Activated naive CD8-positive, alpha-beta T cell (primary cell): ENCODE measurements around the gene TTC21A.

Experiments used
- H3K27ac Mint-ChIP-seq: one replicate; pipeline ENCODE4 v1.8.0; 2021; ENCODE audit warnings: mixed read lengths
- H3K27me3 Mint-ChIP-seq: one replicate; pipeline ENCODE4 v1.8.0; 2021; ENCODE audit warnings: mixed read lengths
- H3K36me3 Mint-ChIP-seq: one replicate; pipeline ENCODE4 v1.8.0; 2021; ENCODE audit warnings: mixed read lengths
- H3K4me1 Mint-ChIP-seq: one replicate; pipeline ENCODE4 v1.8.0; 2021; ENCODE audit warnings: low read depth, mixed read lengths
- H3K4me3 Mint-ChIP-seq: one replicate; pipeline ENCODE4 v1.8.0; 2021; ENCODE audit warnings: mild to moderate bottlenecking, mixed read lengths
- H3K9me3 Mint-ChIP-seq: one replicate; pipeline ENCODE4 v1.8.0; 2021; ENCODE audit warnings: low read depth, mixed read lengths

TTC21A gene

GRCh38 chr3:39088456-39088855, 19.0 kb upstream of the TTC21A start:
- Mint-ChIP-seq H3K4me1 (no peaks in the 10 kb centered on the region), H3K4me3 (no peak overlapping the region), H3K36me3 (peaks cover 3% of the 10 kb centered on the region), H3K27me3 (no peaks in the 10 kb centered on the region), H3K9me3 (no peaks in the 10 kb centered on the region), H3K27ac (no peak overlapping the region)

- no peaks in the 10 kb centered on the region for H3K4me1 Mint-ChIP-seq
- no peak overlapping the region for H3K4me3 Mint-ChIP-seq
- no peak overlapping the region for H3K27ac Mint-ChIP-seq
- no peaks in the 10 kb centered on the region for H3K27me3 Mint-ChIP-seq
- H3K9me3 Mint-ChIP-seq, result no peaks in the 10 kb centered on the region
- peaks cover 2% of the 10 kb centered on the region for H3K36me3 Mint-ChIP-seq
These were observed 18.6 kb upstream of the TTC21A start for GRCh38 chr3:39088889-39089288.

- Mint-ChIP-seq H3K27ac (no peak overlapping the region), H3K9me3 (no peaks in the 10 kb centered on the region), H3K27me3 (no peaks in the 10 kb centered on the region), H3K4me1 (no peaks in the 10 kb centered on the region), H3K4me3 (no peak overlapping the region), H3K36me3 (no peaks in the 10 kb centered on the region)
These were observed 16.6 kb upstream of the TTC21A start for GRCh38 chr3:39090922-39091321.

- H3K4me3 Mint-ChIP-seq, result no peak overlapping the region
- peaks cover 2% of the 10 kb centered on the region for H3K36me3 Mint-ChIP-seq
- H3K27ac Mint-ChIP-seq, result peak overlapping the region; percentile 2
- H3K27me3 Mint-ChIP-seq, result no peaks in the 10 kb centered on the region
- no peaks in the 10 kb centered on the region for H3K4me1 Mint-ChIP-seq
- H3K9me3 Mint-ChIP-seq, result no peaks in the 10 kb centered on the region
These were observed 12.4 kb upstream of the TTC21A start for GRCh38 chr3:39094851-39095677.

- no peaks in the 10 kb centered on the region for H3K27me3 Mint-ChIP-seq
- no peak overlapping the region for H3K4me3 Mint-ChIP-seq
- peaks cover 2% of the 10 kb centered on the region for H3K36me3 Mint-ChIP-seq
- peak overlapping the region; percentile 46 for H3K27ac Mint-ChIP-seq
- no peaks in the 10 kb centered on the region for H3K9me3 Mint-ChIP-seq
- no peaks in the 10 kb centered on the region for H3K4me1 Mint-ChIP-seq
These were observed 11.7 kb upstream of the TTC21A start for GRCh38 chr3:39095778-39096177.

GRCh38 chr3:39096775-39097174, 10.7 kb upstream of the TTC21A start:
- Mint-ChIP-seq H3K36me3 (peaks cover 2% of the 10 kb centered on the region), H3K27ac (peak overlapping the region; percentile 47), H3K4me1 (peaks cover 5% of the 10 kb centered on the region), H3K27me3 (no peaks in the 10 kb centered on the region), H3K9me3 (no peaks in the 10 kb centered on the region), H3K4me3 (no peak overlapping the region)

- no peak overlapping the region for H3K4me3 Mint-ChIP-seq
- peaks cover 5% of the 10 kb centered on the region for H3K4me1 Mint-ChIP-seq
- no peak overlapping the region for H3K27ac Mint-ChIP-seq
- no peaks in the 10 kb centered on the region for H3K27me3 Mint-ChIP-seq
- no peaks in the 10 kb centered on the region for H3K9me3 Mint-ChIP-seq
- H3K36me3 Mint-ChIP-seq, result peaks cover 2% of the 10 kb centered on the region
These were observed 9.6 kb upstream of the TTC21A start for GRCh38 chr3:39097716-39098472.

GRCh38 chr3:39098473-39099000, 8.9 kb upstream of the TTC21A start:
- Mint-ChIP-seq H3K4me1 (peaks cover 9% of the 10 kb centered on the region), H3K4me3 (no peak overlapping the region), H3K36me3 (peaks cover 2% of the 10 kb centered on the region), H3K27ac (no peak overlapping the region), H3K9me3 (no peaks in the 10 kb centered on the region), H3K27me3 (no peaks in the 10 kb centered on the region)

- H3K27me3 Mint-ChIP-seq, result no peaks in the 10 kb centered on the region
- H3K4me3 Mint-ChIP-seq, result no peak overlapping the region
- peaks cover 9% of the 10 kb centered on the region for H3K4me1 Mint-ChIP-seq
- peaks cover 2% of the 10 kb centered on the region for H3K36me3 Mint-ChIP-seq
- no peaks in the 10 kb centered on the region for H3K9me3 Mint-ChIP-seq
- no peak overlapping the region for H3K27ac Mint-ChIP-seq
These were observed 8.2 kb upstream of the TTC21A start for GRCh38 chr3:39099242-39099641.

GRCh38 chr3:39099738-39100499, 7.6 kb upstream of the TTC21A start:
- peaks cover 11% of the 10 kb centered on the region for H3K4me1 Mint-ChIP-seq
- no peaks in the 10 kb centered on the region for H3K9me3 Mint-ChIP-seq
- no peak overlapping the region for H3K27ac Mint-ChIP-seq
- H3K4me3 Mint-ChIP-seq, result no peak overlapping the region
- H3K36me3 Mint-ChIP-seq, result peaks cover 2% of the 10 kb centered on the region
- no peaks in the 10 kb centered on the region for H3K27me3 Mint-ChIP-seq

- Mint-ChIP-seq H3K27ac (no peak overlapping the region), H3K9me3 (no peaks in the 10 kb centered on the region), H3K36me3 (peaks cover 2% of the 10 kb centered on the region), H3K4me3 (no peak overlapping the region), H3K27me3 (no peaks in the 10 kb centered on the region), H3K4me1 (peaks cover 16% of the 10 kb centered on the region)
These were observed 7.0 kb upstream of the TTC21A start for GRCh38 chr3:39100500-39100886.

GRCh38 chr3:39101022-39101689, 6.3 kb upstream of the TTC21A start:
- no peak overlapping the region for H3K27ac Mint-ChIP-seq

GRCh38 chr3:39102504-39103323, 4.8 kb upstream of the TTC21A start:
- Mint-ChIP-seq H3K9me3 (no peaks in the 10 kb centered on the region), H3K27ac (peak overlapping the region; percentile 46), H3K36me3 (no peaks in the 10 kb centered on the region), H3K27me3 (no peaks in the 10 kb centered on the region), H3K4me1 (peaks cover 30% of the 10 kb centered on the region), H3K4me3 (no peak overlapping the region)

More at GRCh38 chr3:39101022-39101689, 6.3 kb upstream of the TTC21A start:
- no peak overlapping the region for H3K4me3 Mint-ChIP-seq
- peaks cover 2% of the 10 kb centered on the region for H3K36me3 Mint-ChIP-seq
- no peaks in the 10 kb centered on the region for H3K9me3 Mint-ChIP-seq
- peaks cover 23% of the 10 kb centered on the region for H3K4me1 Mint-ChIP-seq
- H3K27me3 Mint-ChIP-seq, result no peaks in the 10 kb centered on the region

GRCh38 chr3:39103324-39103693, 4.2 kb upstream of the TTC21A start:
- Mint-ChIP-seq H3K36me3 (no peaks in the 10 kb centered on the region), H3K27me3 (no peaks in the 10 kb centered on the region), H3K9me3 (no peaks in the 10 kb centered on the region), H3K27ac (no peak overlapping the region), H3K4me1 (peaks cover 36% of the 10 kb centered on the region), H3K4me3 (no peak overlapping the region)
